ENCODE measurements around the gene POU2F1.

POU2F1 gene

GRCh38 chr1:167208624-167208976, 12.1 kb upstream of the POU2F1 start:
- no peak overlapping the region for H2BK5ac ChIP-seq (ENCODE audit: low read length)
- no peak overlapping the region for H4K91ac ChIP-seq (ENCODE audit: low read depth, low read length, poor library complexity)
- H3K79me1 ChIP-seq (ENCODE audit: low read depth, low read length), result no peaks in the 10 kb centered on the region
- no peak for DNase-seq (ENCODE audit: low spot score)
- no peak overlapping the region for H4K8ac ChIP-seq (ENCODE audit: low read depth, low read length)
- WGBS, 2 donors (ENCODE audit: extremely low coverage in 2 of 2, insufficient read length in 2 of 2, insufficient replicate concordance in 1 of 2), result no CpG with 5 or more reads among the region's 1 CpG
- no peak overlapping the region for H3K18ac ChIP-seq (ENCODE audit: low read length)
- H3K27me3 ChIP-seq (ENCODE audit: control insufficient read depth in 3 of 3, insufficient read depth in 3 of 3, low read depth in 1 of 3, low read length in 3 of 3), result peaks cover 0 to 21% (median 0%) of the 10 kb centered on the region in 3 experiments
- H3K36me3 ChIP-seq (replicated peaks in 1 of 2; ENCODE audit: control insufficient read depth in 2 of 2, insufficient read depth in 2 of 2, low read length in 2 of 2), result no peaks in the 10 kb centered on the region
- no peak overlapping the region for H3K4me2 ChIP-seq (ENCODE audit: insufficient read depth, low read length, poor library complexity, severe bottlenecking)
- no peak overlapping the region for H2AK5ac ChIP-seq (ENCODE audit: low read depth, low read length)
- no peak overlapping the region for H3K4me3 ChIP-seq (ENCODE audit: low read length in 2 of 2)
- H3K23ac ChIP-seq (ENCODE audit: low read depth, low read length, poor library complexity), result no peak overlapping the region
- no peak overlapping the region for H3K9ac ChIP-seq (ENCODE audit: low read depth, low read length, poor library complexity)
- no peak overlapping the region for H2BK120ac ChIP-seq (ENCODE audit: low read depth, low read length)
- no peak overlapping the region for H2BK15ac ChIP-seq (ENCODE audit: low read length)
- no peak overlapping the region for H2AFZ ChIP-seq (ENCODE audit: low read length)
- H3K4ac ChIP-seq (ENCODE audit: low read length), result no peak overlapping the region
- no peak overlapping the region for H2BK12ac ChIP-seq (ENCODE audit: low read length)
- no peak overlapping the region for H3K14ac ChIP-seq (ENCODE audit: low read length)
- H3K4me1 ChIP-seq (ENCODE audit: control insufficient read depth in 2 of 2, insufficient read depth in 1 of 2, low read depth in 1 of 2, low read length in 2 of 2), result peaks cover 0 to 1% of the 10 kb centered on the region in 2 donors
- H3K27ac ChIP-seq (replicated peaks; ENCODE audit: low read length), result no peak overlapping the region
- H3K9me3 ChIP-seq (replicated peaks in 1 of 2; ENCODE audit: control insufficient read depth in 2 of 2, insufficient read depth in 1 of 2, low read depth in 1 of 2, low read length in 2 of 2), result peaks cover 3 to 16% of the 10 kb centered on the region in 2 donors

GRCh38 chr1:167209044-167209443, 11.6 kb upstream of the POU2F1 start:
- WGBS, 2 donors (ENCODE audit: extremely low coverage in 2 of 2, insufficient read length in 2 of 2, insufficient replicate concordance in 1 of 2), result no CpG with 5 or more reads among the region's 1 CpG
- Histone ChIP-seq H2AK5ac (ENCODE audit: low read depth, low read length) (no peak overlapping the region), H3K36me3 (replicated peaks in 1 of 2; ENCODE audit: control insufficient read depth in 2 of 2, insufficient read depth in 2 of 2, low read length in 2 of 2) (no peaks in the 10 kb centered on the region), H3K18ac (ENCODE audit: low read length) (no peak overlapping the region), H3K9me3 (replicated peaks in 1 of 2; ENCODE audit: control insufficient read depth in 2 of 2, insufficient read depth in 1 of 2, low read depth in 1 of 2, low read length in 2 of 2) (peaks cover 3 to 16% of the 10 kb centered on the region in 2 donors), H2BK12ac (ENCODE audit: low read length) (no peak overlapping the region), H2AFZ (ENCODE audit: low read length) (no peak overlapping the region), H2BK5ac (ENCODE audit: low read length) (no peak overlapping the region), H3K4me1 (ENCODE audit: control insufficient read depth in 2 of 2, insufficient read depth in 1 of 2, low read depth in 1 of 2, low read length in 2 of 2) (peaks cover 0 to 1% of the 10 kb centered on the region in 2 donors), H3K79me1 (ENCODE audit: low read depth, low read length) (no peaks in the 10 kb centered on the region), H4K91ac (ENCODE audit: low read depth, low read length, poor library complexity) (no peak overlapping the region), H3K27ac (replicated peaks; ENCODE audit: low read length) (no peak overlapping the region), H3K9ac (ENCODE audit: low read depth, low read length, poor library complexity) (no peak overlapping the region), H2BK15ac (ENCODE audit: low read length) (no peak overlapping the region), H3K23ac (ENCODE audit: low read depth, low read length, poor library complexity) (no peak overlapping the region), H2BK120ac (ENCODE audit: low read depth, low read length) (no peak overlapping the region), H3K4ac (ENCODE audit: low read length) (no peak overlapping the region), H4K8ac (ENCODE audit: low read depth, low read length) (no peak overlapping the region), H3K4me3 (ENCODE audit: low read length in 2 of 2) (no peak overlapping the region), H3K14ac (ENCODE audit: low read length) (no peak overlapping the region), H3K4me2 (ENCODE audit: insufficient read depth, low read length, poor library complexity, severe bottlenecking) (no peak overlapping the region), H3K27me3 (ENCODE audit: control insufficient read depth in 3 of 3, insufficient read depth in 3 of 3, low read depth in 1 of 3, low read length in 3 of 3) (peaks cover 0 to 26% (median 0%) of the 10 kb centered on the region in 3 experiments)
- no peak for DNase-seq (ENCODE audit: low spot score)

GRCh38 chr1:167210966-167211674, 9.6 kb upstream of the POU2F1 start:
- H3K9ac ChIP-seq (ENCODE audit: low read depth, low read length, poor library complexity), result no peak overlapping the region
- no CpG with 5 or more reads among the region's 15 CpGs for WGBS, 2 donors (ENCODE audit: extremely low coverage in 2 of 2, insufficient read length in 2 of 2, insufficient replicate concordance in 1 of 2)

GRCh38 chr1:167212025-167212424, 8.7 kb upstream of the POU2F1 start:
- Histone ChIP-seq H4K8ac (ENCODE audit: low read depth, low read length) (no peak overlapping the region), H3K4me1 (ENCODE audit: control insufficient read depth in 2 of 2, insufficient read depth in 1 of 2, low read depth in 1 of 2, low read length in 2 of 2) (no peaks in the 10 kb centered on the region), H3K4ac (ENCODE audit: low read length) (no peak overlapping the region), H3K27ac (replicated peaks; ENCODE audit: low read length) (no peak overlapping the region), H3K36me3 (replicated peaks in 1 of 2; ENCODE audit: control insufficient read depth in 2 of 2, insufficient read depth in 2 of 2, low read length in 2 of 2) (no peaks in the 10 kb centered on the region), H3K18ac (ENCODE audit: low read length) (no peak overlapping the region), H2BK15ac (ENCODE audit: low read length) (no peak overlapping the region), H4K91ac (ENCODE audit: low read depth, low read length, poor library complexity) (no peak overlapping the region), H2AK5ac (ENCODE audit: low read depth, low read length) (no peak overlapping the region), H3K4me2 (ENCODE audit: insufficient read depth, low read length, poor library complexity, severe bottlenecking) (no peak overlapping the region), H2BK5ac (ENCODE audit: low read length) (no peak overlapping the region), H3K14ac (ENCODE audit: low read length) (no peak overlapping the region), H3K27me3 (ENCODE audit: control insufficient read depth in 3 of 3, insufficient read depth in 3 of 3, low read depth in 1 of 3, low read length in 3 of 3) (peaks cover 0 to 26% (median 0%) of the 10 kb centered on the region in 3 experiments), H2BK12ac (ENCODE audit: low read length) (no peak overlapping the region), H3K9me3 (replicated peaks in 1 of 2; ENCODE audit: control insufficient read depth in 2 of 2, insufficient read depth in 1 of 2, low read depth in 1 of 2, low read length in 2 of 2) (peaks cover 5 to 13% of the 10 kb centered on the region in 2 donors), H3K9ac (ENCODE audit: low read depth, low read length, poor library complexity) (no peak overlapping the region), H3K23ac (ENCODE audit: low read depth, low read length, poor library complexity) (no peak overlapping the region), H3K79me1 (ENCODE audit: low read depth, low read length) (no peaks in the 10 kb centered on the region), H3K4me3 (ENCODE audit: low read length in 2 of 2) (no peak overlapping the region), H2AFZ (ENCODE audit: low read length) (no peak overlapping the region), H2BK120ac (ENCODE audit: low read depth, low read length) (no peak overlapping the region)
- DNase-seq (ENCODE audit: low spot score), result no peak

More at GRCh38 chr1:167210966-167211674, 9.6 kb upstream of the POU2F1 start:
- Histone ChIP-seq H3K14ac (ENCODE audit: low read length) (no peak overlapping the region), H3K36me3 (replicated peaks in 1 of 2; ENCODE audit: control insufficient read depth in 2 of 2, insufficient read depth in 2 of 2, low read length in 2 of 2) (no peaks in the 10 kb centered on the region), H3K4me3 (ENCODE audit: low read length in 2 of 2) (no peak overlapping the region), H3K4ac (ENCODE audit: low read length) (no peak overlapping the region), H3K23ac (ENCODE audit: low read depth, low read length, poor library complexity) (no peak overlapping the region), H3K4me1 (ENCODE audit: control insufficient read depth in 2 of 2, insufficient read depth in 1 of 2, low read depth in 1 of 2, low read length in 2 of 2) (peaks cover 0 to 1% of the 10 kb centered on the region in 2 donors), H2BK12ac (ENCODE audit: low read length) (no peak overlapping the region), H3K27me3 (ENCODE audit: control insufficient read depth in 3 of 3, insufficient read depth in 3 of 3, low read depth in 1 of 3, low read length in 3 of 3) (peaks cover 0 to 30% (median 0%) of the 10 kb centered on the region in 3 experiments), H3K18ac (ENCODE audit: low read length) (no peak overlapping the region), H2AFZ (ENCODE audit: low read length) (no peak overlapping the region), H4K91ac (ENCODE audit: low read depth, low read length, poor library complexity) (no peak overlapping the region), H2BK15ac (ENCODE audit: low read length) (no peak overlapping the region), H4K8ac (ENCODE audit: low read depth, low read length) (no peak overlapping the region), H3K27ac (replicated peaks; ENCODE audit: low read length) (no peak overlapping the region), H2BK5ac (ENCODE audit: low read length) (no peak overlapping the region), H3K79me1 (ENCODE audit: low read depth, low read length) (no peaks in the 10 kb centered on the region), H2BK120ac (ENCODE audit: low read depth, low read length) (no peak overlapping the region), H3K4me2 (ENCODE audit: insufficient read depth, low read length, poor library complexity, severe bottlenecking) (no peak overlapping the region), H3K9me3 (replicated peaks in 1 of 2; ENCODE audit: control insufficient read depth in 2 of 2, insufficient read depth in 1 of 2, low read depth in 1 of 2, low read length in 2 of 2) (peaks cover 3 to 13% of the 10 kb centered on the region in 2 donors), H2AK5ac (ENCODE audit: low read depth, low read length) (no peak overlapping the region)
- no peak for DNase-seq (ENCODE audit: low spot score)
